Stimulated activated CD4-positive, alpha-beta T cell treated with anti-CD3 and anti-CD28 coated beads, TNF-alpha, amount 100 ng/mL, for 24 hours (primary cell): ENCODE results near the gene KIF2C.
"Not testable (repeated sequence)": the region's sequence is repeated elsewhere in the genome, so short reads cannot be mapped to it uniquely, and the experiment has no call there.

Experiments
- DNase-seq, 3 experiments: peaks; one replicate each; pipeline ENCODE4 v3.0.0-alpha.2; 2020; ENCODE audit warnings: low read depth in 3 of 3

Gene KIF2C

DNA sequence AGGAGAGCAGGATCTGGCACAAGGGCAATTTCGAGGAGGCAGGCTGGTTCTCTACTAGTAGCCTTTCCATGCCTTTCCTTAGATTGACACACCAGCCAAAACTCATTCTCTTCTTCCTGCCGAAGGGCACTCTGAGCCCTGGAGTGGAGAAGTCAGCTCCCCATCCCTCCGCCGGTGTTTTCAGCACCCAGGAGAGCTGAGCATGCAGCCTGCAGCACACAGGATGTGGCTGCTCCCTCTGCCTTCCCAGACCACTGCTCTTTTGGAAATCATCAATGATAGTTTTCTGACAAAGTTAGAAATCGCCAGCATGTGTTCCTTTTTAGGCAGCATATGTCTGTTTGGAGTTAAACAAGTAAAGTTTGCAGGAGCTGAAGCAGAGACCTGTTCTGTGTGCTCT is 20.3 kb upstream of the KIF2C start:
- DNase-seq, result no peak

DNA sequence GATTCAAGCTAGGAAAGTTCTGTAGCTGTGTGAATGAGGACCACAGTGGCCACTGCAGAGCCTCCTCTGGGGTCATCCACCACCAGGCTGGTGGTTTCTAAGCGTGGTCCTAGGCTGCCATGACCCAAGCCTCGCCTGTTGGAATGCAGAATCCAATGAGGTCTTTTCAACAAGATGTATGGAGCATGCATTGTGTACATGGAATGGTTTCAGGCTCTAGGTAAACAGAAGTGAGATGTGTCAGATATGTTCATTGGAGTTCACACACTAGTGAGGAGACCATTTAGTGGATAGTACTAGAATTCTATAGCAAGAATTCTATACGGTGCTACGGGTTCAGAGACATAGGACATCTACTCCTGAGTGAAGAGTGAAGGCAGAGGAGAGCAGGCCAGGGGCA is 19.4 kb upstream of the KIF2C start:
- no peak for DNase-seq

DNA sequence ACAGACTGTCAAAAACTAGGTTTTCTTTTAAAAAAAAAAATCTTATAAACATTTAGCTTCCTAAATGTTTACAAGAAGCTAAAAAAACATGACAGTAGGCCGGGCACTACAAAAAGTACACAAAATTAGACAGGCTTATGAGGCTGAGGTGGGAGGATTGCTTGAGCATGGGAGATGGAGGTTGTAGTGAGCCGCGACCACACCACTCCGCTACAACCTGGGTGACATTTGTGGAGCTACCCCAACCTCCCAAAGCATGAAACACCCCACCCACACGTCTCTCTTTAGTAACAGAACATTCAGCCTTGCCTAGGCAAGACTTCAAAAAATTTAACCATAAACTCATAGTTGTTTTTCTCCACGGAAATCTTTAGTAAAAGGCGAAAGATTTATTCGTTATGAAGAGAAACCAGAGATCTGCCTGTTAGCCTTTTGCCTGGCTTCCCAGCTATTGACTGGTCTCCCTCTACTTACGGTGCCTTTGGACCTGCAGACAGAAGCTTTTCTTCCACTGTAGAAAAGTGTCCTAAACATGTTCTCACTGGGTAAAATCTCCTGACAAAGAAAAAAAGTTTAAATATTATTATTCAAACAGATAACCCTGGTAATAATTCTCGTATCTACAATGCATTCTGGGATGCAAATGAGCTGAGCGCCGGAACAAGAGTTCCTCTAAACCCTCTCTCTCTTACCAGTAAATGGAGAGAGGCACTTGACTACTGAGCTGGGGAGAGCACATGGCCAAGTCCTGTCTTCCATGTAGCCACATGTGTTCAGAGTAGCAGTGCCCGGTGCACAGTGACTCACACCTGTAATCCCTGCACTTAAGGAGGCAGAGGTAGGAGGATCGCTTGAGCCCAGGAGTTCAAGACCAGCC is 17.9 kb upstream of the KIF2C start:
- peak; percentile 67 to 85 (median 82) for DNase-seq

DNA sequence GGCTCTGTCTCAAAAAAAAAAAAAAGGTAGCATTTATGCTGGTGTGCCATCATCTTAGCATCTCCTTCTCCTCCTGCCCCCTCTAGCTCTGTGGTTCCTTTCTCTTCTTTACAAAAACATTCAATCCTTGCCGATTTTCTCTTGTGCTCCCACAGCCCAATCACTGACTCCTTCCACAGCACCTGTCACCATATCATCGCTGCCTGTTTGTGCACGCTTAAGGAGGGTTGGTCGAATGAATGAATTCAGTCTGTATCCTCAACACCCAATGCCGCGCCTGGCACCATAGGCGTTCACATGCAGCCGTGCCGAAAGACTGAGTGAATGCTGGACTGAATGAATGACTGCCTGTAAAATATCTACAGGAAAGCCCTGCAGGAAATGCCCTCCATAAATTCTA is 16.6 kb upstream of the KIF2C start:
- DNase-seq, result no peak

DNA sequence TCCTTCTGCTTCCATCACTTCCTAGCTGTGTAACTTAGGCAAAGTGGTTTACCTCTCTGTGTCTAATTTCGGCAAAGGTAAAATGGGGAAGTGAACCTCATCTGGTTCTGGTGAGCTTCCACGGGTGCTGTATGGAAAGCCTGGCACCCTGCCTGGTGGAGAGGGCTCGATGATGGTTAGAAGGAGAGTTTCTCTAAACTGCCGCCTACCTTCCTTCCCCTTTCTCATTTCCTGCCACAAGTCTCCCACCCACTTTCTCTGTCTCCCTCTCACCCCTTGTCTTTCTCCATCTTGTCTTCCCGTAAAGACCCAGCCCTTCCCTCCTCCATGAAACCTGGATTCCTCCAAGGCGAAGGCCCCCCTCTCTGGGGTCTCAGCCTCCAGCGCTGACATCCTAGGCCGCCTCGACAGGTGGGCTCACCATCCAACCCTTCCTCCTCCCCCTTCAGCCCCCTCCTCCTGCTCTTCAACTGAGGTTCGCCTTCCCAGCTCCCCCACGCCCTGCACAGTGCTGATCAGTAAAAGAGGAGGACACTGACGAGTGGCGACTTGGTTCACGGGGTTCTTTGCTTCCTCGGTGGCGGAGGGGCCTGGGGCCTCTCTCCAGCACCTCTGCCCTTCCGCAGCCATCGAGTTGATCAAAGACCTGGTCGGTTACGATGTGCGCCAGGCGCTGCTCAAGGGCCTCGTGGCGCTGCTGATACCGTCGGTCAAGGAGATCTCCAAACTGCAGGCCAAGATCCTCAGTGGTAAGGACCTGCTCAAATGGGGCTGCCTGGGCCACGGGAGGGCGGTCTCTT is 15.9 kb upstream of the KIF2C start:
- peak in 1 of 3 experiments; percentile 68 for DNase-seq

DNA sequence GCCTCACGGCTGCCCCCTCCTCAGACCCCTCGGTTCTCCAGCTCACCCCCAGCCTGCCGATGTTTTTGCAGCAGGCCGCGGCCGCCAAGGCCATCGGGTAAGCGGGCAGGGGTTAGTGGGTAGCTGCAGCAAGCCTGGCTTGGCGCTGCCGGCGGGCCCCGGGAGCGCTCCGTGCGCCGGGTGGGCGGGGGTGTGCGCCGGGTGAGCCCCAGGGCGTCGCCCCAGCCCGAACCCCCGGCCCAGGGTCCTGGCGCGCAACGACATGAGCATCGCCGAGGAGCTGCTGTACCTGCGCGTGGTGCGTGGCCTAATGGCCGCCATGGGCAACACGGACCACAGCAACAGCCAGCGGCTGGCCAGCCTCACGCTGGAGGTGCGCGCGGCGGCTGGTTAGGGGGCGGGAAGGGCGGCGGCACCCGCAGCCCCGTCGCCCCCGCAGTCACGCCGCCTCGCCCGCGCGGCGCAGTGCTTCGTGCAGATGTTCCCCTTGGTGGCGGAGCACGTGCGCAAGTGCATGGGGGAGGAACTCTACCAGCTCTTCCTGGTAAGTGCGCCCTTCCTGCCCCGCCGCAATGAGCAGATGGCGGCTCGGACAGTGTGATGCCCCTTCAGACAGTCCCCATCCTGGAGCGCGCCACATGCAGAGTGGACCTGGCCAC is 15.2 kb upstream of the KIF2C start:
- DNase-seq, result no peak

DNA sequence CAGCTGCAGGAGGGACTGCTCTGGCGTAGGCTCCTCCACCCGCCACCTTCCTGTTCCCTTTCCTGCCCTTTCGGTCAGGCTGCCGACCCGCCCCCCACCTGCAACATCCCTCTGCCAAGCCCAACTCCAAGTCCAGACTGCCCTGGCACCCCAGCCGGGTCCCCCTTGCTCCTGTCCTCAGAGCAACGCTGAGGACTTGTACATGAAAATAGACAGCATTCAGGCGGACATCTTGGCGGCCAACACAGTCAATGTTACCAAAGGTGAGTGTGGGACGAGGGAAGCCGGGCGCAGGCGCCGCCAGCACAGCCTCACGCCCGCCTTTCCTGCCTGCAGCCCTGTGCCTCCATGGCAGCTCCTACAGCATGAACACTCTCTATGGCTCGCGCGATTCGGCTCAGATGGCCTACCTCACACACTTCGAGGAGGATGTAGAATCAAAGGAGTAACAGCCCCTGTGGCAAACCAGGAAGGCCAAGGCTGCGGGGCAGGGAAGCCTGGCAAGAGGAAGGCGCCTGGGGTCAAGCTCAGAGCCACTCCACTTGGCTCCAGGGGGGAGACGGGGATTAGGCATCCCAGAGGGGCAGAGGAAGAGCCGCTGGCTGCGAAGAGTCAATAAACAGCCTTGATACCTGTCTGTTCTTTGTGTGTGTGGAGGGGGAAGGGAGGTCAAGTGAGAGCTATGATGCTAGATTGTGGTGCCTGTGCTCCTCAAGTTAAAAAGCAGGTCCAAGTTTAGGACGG is 14.5 kb upstream of the KIF2C start:
- DNase-seq, result no peak

DNA sequence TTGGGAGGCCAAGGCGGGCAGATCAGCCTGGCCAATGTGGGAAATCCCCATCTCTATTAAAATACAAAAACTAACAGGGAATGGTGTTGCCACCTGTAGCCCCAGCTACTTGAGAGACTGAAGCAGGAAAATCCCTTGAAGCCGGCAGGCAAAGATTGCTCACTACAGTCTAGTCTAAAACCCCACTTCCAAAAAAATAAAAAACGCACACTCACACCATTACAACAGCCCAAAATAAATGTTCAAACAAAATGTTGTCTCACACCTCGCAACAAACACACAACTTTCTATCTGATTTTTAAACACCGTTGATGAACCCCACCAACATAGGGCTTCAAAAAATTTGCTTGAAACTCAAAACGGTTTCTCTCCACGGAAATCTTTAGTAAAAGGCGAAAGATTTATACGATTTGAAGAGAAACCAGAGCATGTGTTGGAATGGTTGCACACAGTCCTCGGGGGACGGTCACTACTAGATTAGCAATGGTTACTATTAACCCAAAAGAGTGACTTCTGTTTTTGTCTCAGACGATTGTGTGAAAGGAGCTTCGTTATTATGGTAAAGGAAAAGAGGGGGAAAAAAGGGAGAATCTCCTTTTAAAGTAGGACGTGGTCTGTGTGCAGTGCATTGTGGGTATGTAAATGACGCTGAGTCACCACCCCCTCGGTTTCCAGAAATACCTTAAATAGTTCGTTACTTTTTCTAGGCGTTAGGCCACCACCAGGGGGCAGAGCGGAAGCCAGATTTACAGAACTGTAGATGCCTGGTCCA is 8.7 kb upstream of the KIF2C start, which contains the start of gene RNU5D-1:
Gene RNU5D-1, minus strand, starts transcription at position 430 of the 772 bp plus-strand sequence.
- DNase-seq, result peak; percentile 89 to 96 (median 95)

DNA sequence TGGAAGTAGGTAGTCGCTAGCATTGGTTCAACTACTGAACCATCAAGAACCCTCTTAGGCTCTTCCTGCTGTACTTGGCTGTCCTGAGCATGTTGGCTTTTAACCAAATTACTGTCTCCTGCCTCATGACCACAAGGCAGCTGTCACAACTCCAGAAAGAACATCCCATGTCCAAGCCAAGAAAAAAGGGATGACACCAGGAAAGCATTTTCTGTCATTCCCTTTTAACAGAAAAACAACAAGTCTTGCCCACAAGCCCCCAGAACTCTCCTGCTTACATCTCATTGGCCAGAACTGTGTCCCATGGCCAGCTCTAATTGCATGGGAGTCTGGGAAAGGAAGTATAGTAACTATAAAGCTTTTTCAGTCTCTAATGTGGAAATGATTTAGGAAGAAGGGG is 6.3 kb upstream of the KIF2C start:
- DNase-seq, result no peak

DNA sequence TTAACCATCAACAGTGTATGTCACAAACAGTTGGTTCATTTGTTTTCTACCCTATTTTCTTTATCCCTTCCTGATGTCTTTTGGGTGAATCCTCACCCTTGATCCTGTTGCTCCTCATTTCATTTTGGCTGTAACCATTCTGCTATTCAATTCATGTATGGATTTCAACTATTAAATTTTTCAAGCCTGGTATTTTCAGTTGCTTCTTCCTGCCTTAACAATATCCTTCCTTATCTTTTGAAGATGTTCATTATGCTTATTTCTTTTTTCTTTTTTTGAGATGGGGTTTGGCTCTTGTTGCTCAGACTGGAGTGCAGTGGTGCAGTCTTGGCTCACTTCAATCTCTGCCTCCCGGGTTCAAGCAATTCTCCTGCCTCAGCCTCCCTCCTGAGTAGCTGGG is 5.9 kb upstream of the KIF2C start:
- no peak for DNase-seq

DNA sequence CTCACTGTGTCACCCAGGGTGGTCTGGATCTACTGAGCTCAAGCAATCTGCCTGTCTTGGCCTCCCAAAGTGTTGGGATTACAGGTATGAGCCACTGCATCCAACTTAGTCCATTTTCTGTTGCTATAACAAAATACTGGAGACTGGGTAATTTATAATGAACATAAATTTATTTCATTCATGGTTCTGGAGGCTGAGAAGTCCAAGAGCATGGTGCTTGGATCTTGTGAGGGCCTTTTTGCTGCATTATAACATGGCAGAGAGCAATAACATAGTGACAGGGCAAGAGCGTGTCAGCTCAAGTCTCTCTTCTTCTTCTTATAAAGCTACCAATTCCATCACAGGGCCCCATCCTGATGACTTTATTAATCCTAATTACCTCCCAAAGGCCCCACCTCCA is 3.6 kb upstream of the KIF2C start:
- no peak for DNase-seq

DNA sequence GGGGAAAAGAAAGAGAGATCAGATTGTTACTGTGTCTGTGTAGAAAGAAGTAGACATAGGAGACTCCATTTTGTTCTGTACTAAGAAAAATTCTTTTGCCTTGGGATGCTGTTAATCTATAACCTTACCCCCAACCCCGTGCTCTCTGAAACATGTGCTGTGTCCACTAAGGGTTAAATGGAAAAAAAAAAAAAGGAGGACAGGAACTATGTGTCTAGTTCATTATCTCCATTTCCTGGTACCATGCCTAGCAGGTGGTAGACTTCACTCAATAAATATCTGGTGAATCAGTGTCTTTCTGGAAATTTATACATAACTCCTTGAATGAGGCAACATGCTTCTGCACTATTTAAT is 707 bp upstream of the KIF2C start:
- DNase-seq, result not testable (repeated sequence)

DNA sequence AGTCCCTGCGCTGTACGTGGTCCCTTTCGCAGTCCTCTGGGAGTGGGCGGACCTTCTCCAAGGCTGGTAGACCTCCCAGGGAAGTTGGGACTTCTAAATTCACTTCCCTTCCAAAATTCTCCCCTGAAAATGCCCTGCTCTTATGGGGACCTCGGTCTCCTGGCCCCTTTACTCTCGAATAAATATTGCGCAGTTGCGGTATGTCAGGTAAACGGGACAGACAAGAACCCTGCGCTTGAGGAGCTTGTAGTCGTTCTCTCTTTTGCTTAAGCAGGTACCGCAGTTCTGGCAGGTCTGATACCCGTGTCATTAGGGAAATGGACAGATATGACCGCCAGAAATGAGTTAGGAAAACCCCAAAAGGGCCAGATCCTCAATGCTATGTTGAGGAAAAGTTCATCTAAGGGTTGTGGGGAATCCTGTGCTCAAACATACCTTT is 561 bp downstream of the KIF2C start:
- no peak for DNase-seq

DNA sequence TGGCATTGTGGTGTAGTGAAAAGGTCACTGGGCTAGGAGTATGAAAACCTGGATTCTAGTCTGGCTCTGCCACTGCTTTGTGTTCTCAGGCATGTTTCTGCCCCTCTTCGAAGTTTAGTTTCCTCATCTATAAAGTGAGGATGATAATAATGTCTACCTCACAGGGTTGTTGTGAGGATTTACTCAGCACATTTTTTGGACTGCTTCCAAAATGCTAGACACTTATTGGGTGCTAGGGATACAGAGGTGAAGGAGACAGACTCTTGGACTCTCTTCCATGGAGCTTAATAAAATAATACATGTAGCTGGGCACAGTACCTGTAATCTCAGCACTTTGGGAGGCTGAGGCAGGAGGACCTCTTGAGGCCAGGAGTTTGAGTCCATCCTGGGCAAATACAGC is 3.6 kb downstream of the KIF2C start:
- DNase-seq, result no peak

DNA sequence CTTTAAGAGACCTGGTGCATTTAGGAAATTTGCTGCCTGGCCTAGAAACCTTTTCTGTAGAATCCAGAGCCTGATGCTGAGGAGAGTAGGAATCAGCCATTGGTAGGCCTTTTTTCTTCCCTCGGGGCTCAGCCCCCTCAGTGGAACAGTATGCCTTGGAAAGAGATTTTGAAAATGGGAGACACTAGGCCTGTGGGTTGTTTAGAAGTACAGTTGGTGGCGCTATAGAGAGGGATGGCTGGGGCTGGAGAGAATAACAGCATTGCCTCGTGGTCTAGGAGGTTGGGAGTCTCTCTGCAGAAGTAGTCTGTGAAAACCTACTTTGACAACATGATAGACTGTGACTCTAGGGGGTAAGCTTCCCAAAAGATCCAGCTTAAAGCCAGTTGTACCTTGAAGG is 8.2 kb downstream of the KIF2C start:
- no peak for DNase-seq

DNA sequence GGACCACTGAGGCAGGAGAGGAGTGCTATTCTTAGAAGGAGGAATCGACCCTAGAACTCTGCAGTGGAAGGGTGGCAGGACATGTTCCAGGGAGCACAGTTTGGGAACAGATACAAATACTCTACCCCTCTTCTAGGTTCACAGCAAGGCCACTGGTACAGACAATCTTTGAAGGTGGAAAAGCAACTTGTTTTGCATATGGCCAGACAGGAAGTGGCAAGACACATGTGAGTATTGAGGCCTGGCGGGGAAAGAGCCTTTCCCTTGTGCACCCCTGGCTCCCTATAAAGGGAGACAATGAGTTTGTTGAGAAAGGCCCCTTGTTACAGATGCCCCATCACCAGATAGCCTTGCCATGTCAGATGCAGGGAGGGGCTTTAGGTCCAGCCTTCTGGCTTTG is 17.8 kb downstream of the KIF2C start:
- no peak for DNase-seq

DNA sequence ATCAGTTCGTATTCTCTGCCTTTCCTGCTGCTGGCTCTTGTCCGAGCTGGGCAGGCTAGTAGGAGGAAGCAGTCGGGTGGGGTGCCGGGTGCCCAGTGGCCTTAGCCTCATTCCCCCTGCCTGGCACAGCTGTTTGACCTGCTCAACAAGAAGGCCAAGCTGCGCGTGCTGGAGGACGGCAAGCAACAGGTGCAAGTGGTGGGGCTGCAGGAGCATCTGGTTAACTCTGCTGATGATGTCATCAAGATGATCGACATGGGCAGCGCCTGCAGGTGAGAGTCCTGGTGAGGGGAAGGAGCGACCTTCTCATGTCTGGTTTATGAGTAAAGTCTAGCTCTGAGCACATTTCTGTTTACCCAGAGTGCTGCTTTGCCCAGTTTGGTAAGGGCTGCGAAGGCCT is 19.4 kb downstream of the KIF2C start:
- DNase-seq, result no peak

DNA sequence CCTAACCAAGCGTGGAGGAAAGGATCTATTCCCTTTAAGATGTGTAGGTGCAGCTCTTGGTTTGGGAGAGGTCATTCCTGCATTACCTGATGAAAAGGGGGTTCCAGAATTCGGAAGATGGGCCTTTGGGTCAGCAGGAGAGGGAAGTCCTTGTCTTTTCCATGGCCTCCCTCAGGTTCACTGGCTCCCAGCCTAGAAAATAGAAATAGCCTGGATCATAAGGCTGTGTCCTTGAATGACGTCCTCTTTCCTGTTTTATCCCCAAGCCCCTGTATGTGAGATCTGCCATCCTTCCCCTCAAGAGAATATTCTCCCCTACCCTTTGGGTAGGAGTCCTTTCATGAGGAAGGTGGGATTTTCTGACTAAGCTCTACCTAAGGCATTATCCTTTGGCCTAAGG is 21.2 kb downstream of the KIF2C start:
- no peak for DNase-seq

DNA sequence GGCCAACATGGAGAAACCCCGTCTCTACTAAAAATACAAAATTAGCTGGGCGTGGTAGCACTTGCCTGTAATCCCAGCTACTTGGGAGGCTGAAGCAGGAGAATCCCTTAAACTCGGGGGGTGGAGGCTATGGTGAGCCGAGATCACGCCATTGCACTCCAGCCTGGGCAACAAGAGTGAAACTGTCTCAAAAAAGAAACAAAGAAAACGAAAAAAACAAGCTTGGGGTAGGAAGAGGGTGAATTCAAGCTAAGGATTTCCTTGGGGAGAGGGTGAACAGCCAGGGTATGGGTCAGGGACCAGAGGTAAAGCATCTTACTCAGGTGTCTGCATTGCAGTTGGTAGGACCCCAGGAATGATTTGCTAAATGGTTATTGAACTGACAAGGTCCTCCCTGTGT is 26.8 kb downstream of the KIF2C start:
- not testable (repeated sequence) for DNase-seq

DNA sequence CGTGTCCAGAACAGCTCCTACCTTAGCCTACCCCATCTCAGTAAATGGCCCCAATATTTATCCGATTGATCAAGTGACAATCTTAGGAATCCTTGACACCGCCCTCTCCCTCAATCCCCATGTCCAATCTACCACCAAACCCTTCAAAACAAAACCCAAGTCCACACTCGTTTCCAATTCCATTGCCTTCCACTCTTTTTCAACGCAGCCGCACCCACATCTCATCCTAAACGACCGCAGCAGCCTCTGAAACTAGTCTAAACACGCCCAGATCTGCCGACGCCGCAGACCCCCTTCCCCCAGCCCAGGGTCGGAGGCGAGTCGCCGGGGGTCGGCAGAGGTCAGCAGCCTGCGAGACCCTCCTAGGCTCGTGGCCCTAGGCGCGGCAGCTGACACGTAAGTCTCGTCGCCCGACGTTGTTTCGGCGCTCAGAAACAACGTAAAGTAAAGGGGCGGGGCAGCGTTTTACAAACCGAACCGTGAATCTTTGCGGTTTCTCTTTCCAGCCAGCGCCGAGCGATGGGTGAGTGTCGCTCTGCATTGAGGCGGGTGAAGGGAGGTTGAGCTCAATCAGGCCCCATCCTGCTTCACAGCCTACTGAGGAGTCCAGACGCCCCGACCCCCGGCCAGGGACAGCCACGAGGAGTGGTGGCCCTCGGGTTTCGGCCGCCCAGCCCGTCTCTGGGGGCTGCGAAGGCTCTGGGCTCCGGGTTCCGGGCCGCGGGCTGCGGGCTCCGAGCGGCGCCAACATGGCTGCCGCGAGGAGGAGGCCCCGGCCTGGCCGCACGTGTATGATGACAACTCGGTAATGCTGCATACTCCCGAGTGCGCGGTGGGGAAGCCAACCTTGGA is 35.7 kb downstream of the KIF2C start, which contains the start of gene RPS8:
Gene RPS8, plus strand, starts transcription at position 463 of the 852 bp plus-strand sequence. Its CDS starts 57 bp downstream, at position 520.
- peak; percentile 80 to 89 (median 87) for DNase-seq
